GM12878 (cell line): Measurements from ENCODE around the gene COMMD1. TPM values are rescaled to one million over a fixed set of nuclear protein-coding genes. Genes with fewer than 3 reads are reported as not detected.
A peak's percentile ranks its signal among the peaks of the same experiment; 100 is the strongest.

Experiments
- CBFB ChIP-seq: IDR thresholded peaks from 2 replicates; pipeline ENCODE4 v1.6.1; 2016; ENCODE audit warnings: antibody characterized with exemption, low read depth
- CEBPB ChIP-seq, 2 experiments: fragments of 150-350 bp in 1 of 2; IDR thresholded peaks; 2 replicates each; pipeline ENCODE4 v1.6.1; 2012 to 2014; ENCODE audit warnings: low read depth in 2 of 2, low read length in 2 of 2, borderline replicate concordance in 1 of 2, inconsistent platforms in 1 of 2
- EED ChIP-seq: sonication (generic); IDR thresholded peaks from 2 replicates; pipeline ENCODE4 v1.6.1; 2016; ENCODE audit warnings: antibody characterized with exemption, low read depth
- FOS ChIP-seq: IDR thresholded peaks from 3 replicates; pipeline ENCODE4 v1.6.1; 2011; ENCODE audit warnings: borderline replicate concordance; ENCODE audit not compliant: insufficient read length; ENCODE audit errors: extremely low read depth
- FOXK2 ChIP-seq: fragments of 450-650 bp; IDR thresholded peaks from 2 replicates; pipeline ENCODE4 v1.6.1; 2017; ENCODE audit warnings: mild to moderate bottlenecking, moderate library complexity
- HCFC1 ChIP-seq: fragments of 150-350 bp; IDR thresholded peaks from 2 replicates; pipeline ENCODE4 v1.6.1; 2014; ENCODE audit warnings: low read length
- JUND ChIP-seq: IDR thresholded peaks from 2 replicates; pipeline ENCODE4 v1.6.1; 2012; ENCODE audit warnings: low read depth, mild to moderate bottlenecking, low read length, improper control_type of control experiment, moderate library complexity
- LARP7 ChIP-seq: fragments of 450-650 bp; IDR thresholded peaks from 2 replicates; pipeline ENCODE4 v1.6.1; 2017; ENCODE audit warnings: mild to moderate bottlenecking
- NR2C1 ChIP-seq: fragments of 450-650 bp; IDR thresholded peaks from 2 replicates; pipeline ENCODE4 v1.6.1; 2017; ENCODE audit warnings: antibody characterized with exemption, mild to moderate bottlenecking, moderate library complexity
- NR2F1 ChIP-seq: fragments of 450-650 bp; conservative IDR thresholded peaks from 2 replicates; pipeline ENCODE4 v1.6.1; 2017; ENCODE audit warnings: mild to moderate bottlenecking
- POLR2AphosphoS2 ChIP-seq: IDR thresholded peaks from 2 replicates; pipeline ENCODE4 v1.6.1; 2011; ENCODE audit warnings: low read depth, mild to moderate bottlenecking, low read length, improper control_type of control experiment, moderate library complexity
- RAD51 ChIP-seq: fragments of 450-650 bp; IDR thresholded peaks from 2 replicates; pipeline ENCODE4 v1.6.1; 2016; ENCODE audit warnings: moderate library complexity, mild to moderate bottlenecking, inconsistent platforms
- RBBP5 ChIP-seq: fragments of 200-600 bp; sonication (generic); conservative IDR thresholded peaks from 2 replicates; pipeline ENCODE4 v1.6.1; 2016
- SKIL ChIP-seq: fragments of 450-650 bp; IDR thresholded peaks from 2 replicates; pipeline ENCODE4 v1.6.1; 2017; ENCODE audit warnings: mild to moderate bottlenecking, low read depth, inconsistent platforms; ENCODE audit not compliant: poor library complexity, severe bottlenecking
- SP1 ChIP-seq: IDR thresholded peaks from one replicate; pipeline ENCODE4 v1.6.1; 2011; ENCODE audit warnings: low read depth, low read length
- USF2 ChIP-seq: IDR thresholded peaks from 2 replicates; pipeline ENCODE4 v1.6.1; 2011; ENCODE audit warnings: low read depth, low read length, improper control_type of control experiment, borderline replicate concordance
- ZNF24 ChIP-seq: fragments of 450-650 bp; IDR thresholded peaks from 2 replicates; pipeline ENCODE4 v1.6.1; 2017; ENCODE audit warnings: antibody characterized with exemption, mild to moderate bottlenecking
- ZSCAN29 ChIP-seq: fragments of 450-650 bp; IDR thresholded peaks from 2 replicates; pipeline ENCODE4 v1.6.1; 2017; ENCODE audit warnings: mild to moderate bottlenecking, moderate library complexity
- polyA plus RNA-seq, 11 experiments: library from polyadenylated mRNA; depleted of rRNA in 4 of 11; unstranded in 6 of 11; stranded (reverse) in 5 of 11; fragments of >200 nt; fragmentation: Nextera tagmentation in 4 of 11; fragmentation: Illumina TruSeq in 1 of 11; extraction: Ambion mirVana in 4 of 11; extraction: Trizol in 1 of 11; gene quantifications; 1 replicate in 1 of 11; 2 replicates in 10 of 11; pipeline versions ENCODE4 v1.2.1 to v1.2.3, GENCODE V29; 2011 to 2016; ENCODE audit warnings: inconsistent platforms in 2 of 11, missing spikeins in 2 of 11, low read depth in 1 of 11
- total RNA-seq, 4 experiments: library from RNA; depleted of rRNA in 3 of 4; stranded (reverse); fragments of >200 nt in 3 of 4; fragmentation: Illumina TruSeq in 1 of 4; extraction: Trizol in 1 of 4; gene quantifications; 2 replicates each; pipeline versions ENCODE4 v1.2.1 to v1.2.3, GENCODE V29; 2013 to 2021
- TF ChIP-seq, protein P1 (sequence below): fragments of 450-650 bp; IDR thresholded peaks from 2 replicates; pipeline ENCODE4 v1.6.1; 2017; ENCODE audit warnings: borderline replicate concordance
- TF ChIP-seq, protein P2 (sequence below): fragments of 450-650 bp; IDR thresholded peaks from 2 replicates; pipeline ENCODE4 v1.6.1; 2017; ENCODE audit warnings: antibody characterized with exemption, mild to moderate bottlenecking, moderate library complexity
- TF ChIP-seq, protein P3 (sequence below): fragments of 450-650 bp; IDR thresholded peaks from 2 replicates; pipeline ENCODE4 v1.6.1; 2018; ENCODE audit warnings: borderline replicate concordance, mild to moderate bottlenecking; ENCODE audit not compliant: partially characterized antibody

Gene COMMD1
- total and polyA plus RNA-seq, 10 of the 15 experiments (the other 5 are each of a cell fraction or from before 2014, with no cell fraction given), result 39.7 to 210 (median 53.7) TPM

DNA sequence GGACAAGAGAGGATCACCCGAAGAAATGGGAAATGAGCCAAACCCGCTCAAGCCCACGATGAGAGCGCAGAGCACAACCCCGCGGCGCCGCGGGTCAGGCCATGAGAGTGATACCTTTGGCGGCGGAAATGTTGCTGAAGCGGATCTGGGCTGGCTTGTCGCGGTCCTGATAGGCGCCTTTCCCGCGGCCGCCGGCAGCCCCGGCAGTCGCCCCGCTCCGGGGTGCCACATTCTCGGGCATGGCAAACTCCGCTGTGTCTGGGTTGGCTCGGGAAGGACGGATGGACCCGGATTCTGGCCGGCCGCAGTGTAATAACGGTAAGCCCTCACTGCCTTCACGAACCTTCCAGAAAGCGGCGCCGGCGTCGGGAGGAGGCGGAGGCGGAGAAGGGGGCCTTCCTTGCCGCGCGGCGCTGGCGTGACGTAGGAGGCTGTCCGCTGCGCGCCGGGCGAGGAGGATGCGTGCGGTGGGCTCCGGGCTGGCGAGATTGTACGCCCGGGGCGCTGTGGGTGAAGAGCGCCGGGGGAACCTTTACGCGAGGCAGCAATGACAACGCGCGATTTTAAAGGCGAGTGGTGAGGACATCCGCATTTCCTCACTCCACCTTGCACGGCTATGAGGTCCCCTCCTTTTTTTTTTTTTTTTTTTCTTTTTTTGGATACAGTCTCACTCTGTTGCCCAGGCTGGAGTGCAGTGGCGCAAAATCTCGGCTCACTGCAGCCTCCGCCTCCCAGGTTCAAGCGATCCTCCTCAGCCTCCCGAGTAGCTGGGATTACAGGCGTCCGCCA lies 17.0 kb upstream of the COMMD1 start, which contains the start of gene CCT4 (continued):
- no peak for TF ChIP-seq CEBPB (IDR thresholded peaks at IDR 0.05; ENCODE audit: borderline replicate concordance in 1 of 2, low read depth in 2 of 2, low read length in 2 of 2)
- no peak for TF ChIP-seq FOS
- TF ChIP-seq EED, result 0 out of 2 replicates have a peak, but pooled peaks have one; percentile 15
- peak; percentile 99 for TF ChIP-seq RBBP5
- peak; percentile 80 for TF ChIP-seq CBFB
- TF ChIP-seq NR2C1, result peak; percentile 23; the same call in 1 of the 2 replicates
- TF ChIP-seq, protein P1, sequence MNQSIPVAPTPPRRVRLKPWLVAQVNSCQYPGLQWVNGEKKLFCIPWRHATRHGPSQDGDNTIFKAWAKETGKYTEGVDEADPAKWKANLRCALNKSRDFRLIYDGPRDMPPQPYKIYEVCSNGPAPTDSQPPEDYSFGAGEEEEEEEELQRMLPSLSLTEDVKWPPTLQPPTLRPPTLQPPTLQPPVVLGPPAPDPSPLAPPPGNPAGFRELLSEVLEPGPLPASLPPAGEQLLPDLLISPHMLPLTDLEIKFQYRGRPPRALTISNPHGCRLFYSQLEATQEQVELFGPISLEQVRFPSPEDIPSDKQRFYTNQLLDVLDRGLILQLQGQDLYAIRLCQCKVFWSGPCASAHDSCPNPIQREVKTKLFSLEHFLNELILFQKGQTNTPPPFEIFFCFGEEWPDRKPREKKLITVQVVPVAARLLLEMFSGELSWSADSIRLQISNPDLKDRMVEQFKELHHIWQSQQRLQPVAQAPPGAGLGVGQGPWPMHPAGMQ, result peak; percentile 94
- TF ChIP-seq RAD51, result no peak
- TF ChIP-seq NR2F1, result peak; percentile 72
- TF ChIP-seq, protein P2, sequence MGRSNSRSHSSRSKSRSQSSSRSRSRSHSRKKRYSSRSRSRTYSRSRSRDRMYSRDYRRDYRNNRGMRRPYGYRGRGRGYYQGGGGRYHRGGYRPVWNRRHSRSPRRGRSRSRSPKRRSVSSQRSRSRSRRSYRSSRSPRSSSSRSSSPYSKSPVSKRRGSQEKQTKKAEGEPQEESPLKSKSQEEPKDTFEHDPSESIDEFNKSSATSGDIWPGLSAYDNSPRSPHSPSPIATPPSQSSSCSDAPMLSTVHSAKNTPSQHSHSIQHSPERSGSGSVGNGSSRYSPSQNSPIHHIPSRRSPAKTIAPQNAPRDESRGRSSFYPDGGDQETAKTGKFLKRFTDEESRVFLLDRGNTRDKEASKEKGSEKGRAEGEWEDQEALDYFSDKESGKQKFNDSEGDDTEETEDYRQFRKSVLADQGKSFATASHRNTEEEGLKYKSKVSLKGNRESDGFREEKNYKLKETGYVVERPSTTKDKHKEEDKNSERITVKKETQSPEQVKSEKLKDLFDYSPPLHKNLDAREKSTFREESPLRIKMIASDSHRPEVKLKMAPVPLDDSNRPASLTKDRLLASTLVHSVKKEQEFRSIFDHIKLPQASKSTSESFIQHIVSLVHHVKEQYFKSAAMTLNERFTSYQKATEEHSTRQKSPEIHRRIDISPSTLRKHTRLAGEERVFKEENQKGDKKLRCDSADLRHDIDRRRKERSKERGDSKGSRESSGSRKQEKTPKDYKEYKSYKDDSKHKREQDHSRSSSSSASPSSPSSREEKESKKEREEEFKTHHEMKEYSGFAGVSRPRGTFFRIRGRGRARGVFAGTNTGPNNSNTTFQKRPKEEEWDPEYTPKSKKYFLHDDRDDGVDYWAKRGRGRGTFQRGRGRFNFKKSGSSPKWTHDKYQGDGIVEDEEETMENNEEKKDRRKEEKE, result no peak
- TF ChIP-seq FOXK2, result peak; percentile 53
- peak; percentile 87 for TF ChIP-seq HCFC1
- TF ChIP-seq JUND, result peak; percentile 27; the same call in 1 of the 2 replicates
- peak; percentile 29; the same call in 1 of the 2 replicates for TF ChIP-seq ZNF24
- peak; percentile 99 for TF ChIP-seq LARP7
- peak; percentile 21 for TF ChIP-seq SKIL
- TF ChIP-seq ZSCAN29, result peak; percentile 65; the same call in 1 of the 2 replicates
- TF ChIP-seq, protein P3, sequence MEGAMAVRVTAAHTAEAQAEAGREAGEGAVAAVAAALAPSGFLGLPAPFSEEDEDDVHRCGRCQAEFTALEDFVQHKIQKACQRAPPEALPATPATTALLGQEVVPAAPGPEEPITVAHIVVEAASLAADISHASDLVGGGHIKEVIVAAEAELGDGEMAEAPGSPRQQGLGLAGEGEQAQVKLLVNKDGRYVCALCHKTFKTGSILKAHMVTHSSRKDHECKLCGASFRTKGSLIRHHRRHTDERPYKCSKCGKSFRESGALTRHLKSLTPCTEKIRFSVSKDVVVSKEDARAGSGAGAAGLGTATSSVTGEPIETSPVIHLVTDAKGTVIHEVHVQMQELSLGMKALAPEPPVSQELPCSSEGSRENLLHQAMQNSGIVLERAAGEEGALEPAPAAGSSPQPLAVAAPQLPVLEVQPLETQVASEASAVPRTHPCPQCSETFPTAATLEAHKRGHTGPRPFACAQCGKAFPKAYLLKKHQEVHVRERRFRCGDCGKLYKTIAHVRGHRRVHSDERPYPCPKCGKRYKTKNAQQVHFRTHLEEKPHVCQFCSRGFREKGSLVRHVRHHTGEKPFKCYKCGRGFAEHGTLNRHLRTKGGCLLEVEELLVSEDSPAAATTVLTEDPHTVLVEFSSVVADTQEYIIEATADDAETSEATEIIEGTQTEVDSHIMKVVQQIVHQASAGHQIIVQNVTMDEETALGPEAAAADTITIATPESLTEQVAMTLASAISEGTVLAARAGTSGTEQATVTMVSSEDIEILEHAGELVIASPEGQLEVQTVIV, result peak; percentile 74
- TF ChIP-seq USF2, result no peak
- peak; percentile 69 for TF ChIP-seq SP1
- peak; percentile 97 for TF ChIP-seq POLR2AphosphoS2
